ENCODE results near the gene ZYX. TPM values are rescaled to one million over a fixed set of nuclear protein-coding genes. Genes with fewer than 3 reads are reported as not detected.

ZYX gene
- total and polyA plus RNA-seq, 9 of the 15 experiments (the other 6 are each of a cell fraction or from before 2014, with no cell fraction given), result 1.8 to 130 (median 15.7) TPM

- no peak for TF ChIP-seq NKRF (IDR thresholded peaks at IDR 0.05; ENCODE audit: borderline replicate concordance)
- no peak for TF ChIP-seq NFE2L1 (tag; IDR thresholded peaks at IDR 0.05; ENCODE audit: borderline replicate concordance, low read depth)
- TF ChIP-seq POLR2A (conservative IDR thresholded peaks at IDR 0.05), result peak; percentile 44; the same call in 1 of the 2 replicates
- peak; percentile 46; the same call in 1 of the 2 replicates for TF ChIP-seq ZNF764 (CRISPR knock-in tag; IDR thresholded peaks at IDR 0.05; ENCODE audit: low read depth)
- no peak for TF ChIP-seq RBM22 (IDR thresholded peaks at IDR 0.05; ENCODE audit: low read depth, low read length, poor library complexity, severe bottlenecking)
- peak in 1 of 2 experiments; percentile 54; a peak in 1 of 4 replicates for TF ChIP-seq TBL1XR1 (IDR thresholded peaks at IDR 0.05; ENCODE audit: low read length in 2 of 2)
- TF ChIP-seq SP1 (CRISPR knock-in tag; IDR thresholded peaks at IDR 0.05), result peak; percentile 62; the same call in 1 of the 2 replicates
- no peak for TF ChIP-seq ZNF778 (CRISPR knock-in tag; IDR thresholded peaks at IDR 0.05)
- TF ChIP-seq SMC3 (conservative IDR thresholded peaks at IDR 0.05; ENCODE audit: insufficient read depth, low read depth, low read length), result 0 out of 2 replicates have a peak, but pooled peaks have one; percentile 20
- TF ChIP-seq EP300 (IDR thresholded peaks at IDR 0.05; ENCODE audit: low read length), result no peak; the same call in 1 of the 2 replicates
- no peak for TF ChIP-seq GTF3C2 (IDR thresholded peaks at IDR 0.05; ENCODE audit: borderline replicate concordance, extremely low read depth, insufficient read length)
- no peak for TF ChIP-seq FOS (IDR thresholded peaks at IDR 0.05; ENCODE audit: extremely low read depth, insufficient read length)
- no peak for TF ChIP-seq MIER1 (IDR thresholded peaks at IDR 0.05; ENCODE audit: low read depth)
- TF ChIP-seq ZNF174 (CRISPR knock-in tag; IDR thresholded peaks at IDR 0.05), result no peak
- peak; percentile 62; the same call in 1 of the 2 replicates for TF ChIP-seq NBN (IDR thresholded peaks at IDR 0.05; ENCODE audit: low read depth)
- peak; percentile 71; the same call in 1 of the 2 replicates for TF ChIP-seq ZBTB17 (CRISPR knock-in tag; IDR thresholded peaks at IDR 0.05)
- TF ChIP-seq NEUROD1 (IDR thresholded peaks at IDR 0.05; ENCODE audit: borderline replicate concordance, low read depth, low read length, partially characterized antibody), result peak; percentile 39
- no peak for TF ChIP-seq SUPT5H (IDR thresholded peaks at IDR 0.05)
- no peak for TF ChIP-seq MTA1 (IDR thresholded peaks at IDR 0.05; ENCODE audit: borderline replicate concordance)
- no peak for TF ChIP-seq IFI16 (CRISPR knock-in tag; IDR thresholded peaks at IDR 0.05)
- no peak for TF ChIP-seq USF2 (CRISPR knock-in tag; IDR thresholded peaks at IDR 0.05)
- peak; percentile 90 for TF ChIP-seq CC2D1A (IDR thresholded peaks at IDR 0.05)
- TF ChIP-seq CTBP1 (IDR thresholded peaks at IDR 0.05; ENCODE audit: borderline replicate concordance), result 0 out of 2 replicates have a peak, but pooled peaks have one; percentile 19
Observed at GRCh38 chr7:143380260-143380645, 892 bp upstream of the ZYX start (continued).

Data from K562 (cell line).